HepG2 (cell line): ENCODE data around the gene TBC1D16. TPM values are rescaled to one million over a fixed set of nuclear protein-coding genes. Genes with fewer than 3 reads are reported as not detected.

ENCODE experiments used
- ATAD3A ChIP-seq: sonication (generic); formaldehyde crosslinking; IDR thresholded peaks from 2 replicates; pipeline ENCODE4 v1.4.0; 2020; ENCODE audit warnings: missing genetic modification reagents
- CBX1 ChIP-seq: IDR thresholded peaks from one replicate; pipeline ENCODE4 v1.6.1; 2016; ENCODE audit warnings: antibody characterized with exemption, low read depth
- DR1 ChIP-seq: sonication (generic); formaldehyde crosslinking; IDR thresholded peaks from 2 replicates; pipeline ENCODE4 v1.8.0; 2021; ENCODE audit warnings: mild to moderate bottlenecking, missing genetic modification reagents, inconsistent platforms
- FOXK1 ChIP-seq: sonication (generic); formaldehyde crosslinking; IDR thresholded peaks from 2 replicates; pipeline ENCODE4 v1.4.0; 2020; ENCODE audit warnings: low read depth, missing genetic modification reagents, borderline replicate concordance
- HDAC2 ChIP-seq: sonication (generic); formaldehyde crosslinking; IDR thresholded peaks from 2 replicates; pipeline ENCODE4 v1.4.0; 2020; ENCODE audit warnings: missing genetic modification reagents
- KDM1A ChIP-seq: IDR thresholded peaks from 2 replicates; pipeline ENCODE4 v1.6.1; 2016; ENCODE audit warnings: missing compliant biosample characterization
- MATR3 ChIP-seq: sonication (generic); formaldehyde crosslinking; IDR thresholded peaks from 2 replicates; pipeline ENCODE4 v1.4.0; 2020; ENCODE audit warnings: missing genetic modification reagents
- NR2F6 ChIP-seq, 2 experiments: IDR thresholded peaks; 2 replicates each; pipeline ENCODE4 v1.6.1; 2016; ENCODE audit warnings: antibody characterized with exemption in 1 of 2, mild to moderate bottlenecking in 1 of 2
- PLRG1 ChIP-seq: fragments of 450-650 bp; conservative IDR thresholded peaks from 2 replicates; pipeline ENCODE4 v1.6.1; 2016
- SAP130 ChIP-seq: IDR thresholded peaks from 2 replicates; pipeline ENCODE4 v1.6.1; 2016; ENCODE audit warnings: low read depth
- SPEN ChIP-seq: sonication (generic); formaldehyde crosslinking; IDR thresholded peaks from 2 replicates; pipeline ENCODE4 v1.5.1; 2020; ENCODE audit warnings: low read depth, mild to moderate bottlenecking, missing genetic modification reagents
- THAP11 ChIP-seq: IDR thresholded peaks from 2 replicates; pipeline ENCODE4 v1.6.1; 2016; ENCODE audit warnings: missing biosample characterization, missing genetic modification reagents
- ZNF333 ChIP-seq: sonication (generic); formaldehyde crosslinking; IDR thresholded peaks from 2 replicates; pipeline ENCODE4 v1.4.0; 2020; ENCODE audit warnings: mild to moderate bottlenecking, missing genetic modification reagents, borderline replicate concordance
- ZNF383 ChIP-seq: sonication (generic); formaldehyde crosslinking; IDR thresholded peaks from 2 replicates; pipeline ENCODE4 v1.4.0; 2020; ENCODE audit warnings: missing genetic modification reagents, mild to moderate bottlenecking, borderline replicate concordance
- ZNF451 ChIP-seq: sonication (generic); formaldehyde crosslinking; IDR thresholded peaks from 2 replicates; pipeline ENCODE4 v1.5.0; 2020; ENCODE audit warnings: mild to moderate bottlenecking, missing genetic modification reagents
- ZNF547 ChIP-seq: sonication (generic); formaldehyde crosslinking; IDR thresholded peaks from 2 replicates; pipeline ENCODE4 v1.5.1; 2020; ENCODE audit warnings: mild to moderate bottlenecking, missing genetic modification reagents
- ZSCAN9 ChIP-seq: IDR thresholded peaks from 2 replicates; pipeline ENCODE4 v1.6.1; 2016; ENCODE audit warnings: borderline replicate concordance
- polyA plus RNA-seq, 8 experiments: library from polyadenylated mRNA; depleted of rRNA in 3 of 8; stranded (reverse) in 7 of 8; unstranded in 1 of 8; fragments of >200 nt; fragmentation: Illumina TruSeq in 4 of 8; extraction: Trizol in 4 of 8; gene quantifications; 2 replicates each; pipeline versions ENCODE4 v1.2.1 to v1.2.3, GENCODE V29; 2011 to 2016; ENCODE audit warnings: low read depth in 4 of 8, missing spikeins in 1 of 8, mixed read lengths in 1 of 8; ENCODE audit not compliant: insufficient read depth in 1 of 8
- total RNA-seq, 5 experiments: library from RNA; depleted of rRNA; stranded (reverse); fragments of >200 nt; fragmentation: Illumina TruSeq; extraction: Trizol; gene quantifications; 2 replicates each; pipeline ENCODE4 v1.2.3, GENCODE V29; 2016; ENCODE audit warnings: low read depth in 1 of 5
- TF ChIP-seq, protein P1 (sequence below), 2 experiments: fragments of 450-650 bp in 1 of 2; sonication (generic) in 1 of 2; formaldehyde crosslinking; IDR thresholded peaks; 2 replicates each; pipeline versions ENCODE4 v1.5.0 to v1.8.0; 2020 to 2022; ENCODE audit warnings: mild to moderate bottlenecking in 1 of 2, missing genetic modification reagents in 1 of 2
- TF ChIP-seq, protein P2 (sequence below): sonication (generic); formaldehyde crosslinking; IDR thresholded peaks from 2 replicates; pipeline ENCODE4 v1.4.0; 2020; ENCODE audit warnings: missing genetic modification reagents
- TF ChIP-seq, protein P3 (sequence below): sonication (generic); formaldehyde crosslinking; IDR thresholded peaks from one replicate; pipeline ENCODE4 v1.5.1; 2020; ENCODE audit warnings: mild to moderate bottlenecking, missing genetic modification reagents; ENCODE audit errors: not compliant biosample characterization
- TF ChIP-seq, protein P4 (sequence below): sonication (generic); formaldehyde crosslinking; IDR thresholded peaks from 2 replicates; pipeline ENCODE4 v1.4.0; 2020; ENCODE audit warnings: mild to moderate bottlenecking, missing genetic modification reagents

Gene TBC1D16
- total and polyA plus RNA-seq, 2 of the 13 experiments (the other 11 are each of a cell fraction or from before 2014, with no cell fraction given) = 14.9 to 24.9 TPM

DNA sequence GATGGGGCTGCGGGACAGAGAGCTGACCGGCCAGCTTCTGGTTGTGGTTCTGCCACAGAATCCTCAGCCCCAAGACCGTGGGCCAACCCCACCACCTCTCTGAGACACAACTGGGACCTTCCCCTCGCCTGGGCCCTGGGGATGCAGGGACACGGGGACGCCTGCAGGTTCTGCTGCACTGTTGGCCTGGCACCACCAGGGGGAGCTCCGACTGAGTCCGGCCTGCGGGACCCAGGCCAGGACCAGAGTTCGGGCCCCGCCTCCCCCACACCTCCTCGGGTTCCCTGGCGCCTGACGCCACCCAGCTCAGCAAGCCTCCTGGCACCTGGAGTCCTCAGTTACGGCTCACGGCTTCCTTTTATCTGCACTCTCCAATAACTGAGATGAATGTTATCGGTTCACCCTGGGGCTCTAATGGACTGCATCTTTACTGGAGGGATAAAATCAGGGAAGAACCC is 27.3 kb downstream of the TBC1D16 start (continued):
- TF ChIP-seq, protein P1, sequence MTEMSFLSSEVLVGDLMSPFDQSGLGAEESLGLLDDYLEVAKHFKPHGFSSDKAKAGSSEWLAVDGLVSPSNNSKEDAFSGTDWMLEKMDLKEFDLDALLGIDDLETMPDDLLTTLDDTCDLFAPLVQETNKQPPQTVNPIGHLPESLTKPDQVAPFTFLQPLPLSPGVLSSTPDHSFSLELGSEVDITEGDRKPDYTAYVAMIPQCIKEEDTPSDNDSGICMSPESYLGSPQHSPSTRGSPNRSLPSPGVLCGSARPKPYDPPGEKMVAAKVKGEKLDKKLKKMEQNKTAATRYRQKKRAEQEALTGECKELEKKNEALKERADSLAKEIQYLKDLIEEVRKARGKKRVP (CRISPR knock-in tag; IDR thresholded peaks at IDR 0.05) = no peak
- TF ChIP-seq ZNF333 (CRISPR knock-in tag) = no peak
- TF ChIP-seq HDAC2 = peak; percentile 76; the same call in 1 of the 2 replicates
- peak; percentile 69 for TF ChIP-seq SAP130 (CRISPR knock-in tag)
- TF ChIP-seq, protein P2, sequence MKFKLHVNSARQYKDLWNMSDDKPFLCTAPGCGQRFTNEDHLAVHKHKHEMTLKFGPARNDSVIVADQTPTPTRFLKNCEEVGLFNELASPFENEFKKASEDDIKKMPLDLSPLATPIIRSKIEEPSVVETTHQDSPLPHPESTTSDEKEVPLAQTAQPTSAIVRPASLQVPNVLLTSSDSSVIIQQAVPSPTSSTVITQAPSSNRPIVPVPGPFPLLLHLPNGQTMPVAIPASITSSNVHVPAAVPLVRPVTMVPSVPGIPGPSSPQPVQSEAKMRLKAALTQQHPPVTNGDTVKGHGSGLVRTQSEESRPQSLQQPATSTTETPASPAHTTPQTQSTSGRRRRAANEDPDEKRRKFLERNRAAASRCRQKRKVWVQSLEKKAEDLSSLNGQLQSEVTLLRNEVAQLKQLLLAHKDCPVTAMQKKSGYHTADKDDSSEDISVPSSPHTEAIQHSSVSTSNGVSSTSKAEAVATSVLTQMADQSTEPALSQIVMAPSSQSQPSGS (CRISPR knock-in tag) = peak; percentile 86
- TF ChIP-seq FOXK1 (CRISPR knock-in tag) = 0 out of 2 replicates have a peak, but pooled peaks have one; percentile 56
- TF ChIP-seq, protein P3, sequence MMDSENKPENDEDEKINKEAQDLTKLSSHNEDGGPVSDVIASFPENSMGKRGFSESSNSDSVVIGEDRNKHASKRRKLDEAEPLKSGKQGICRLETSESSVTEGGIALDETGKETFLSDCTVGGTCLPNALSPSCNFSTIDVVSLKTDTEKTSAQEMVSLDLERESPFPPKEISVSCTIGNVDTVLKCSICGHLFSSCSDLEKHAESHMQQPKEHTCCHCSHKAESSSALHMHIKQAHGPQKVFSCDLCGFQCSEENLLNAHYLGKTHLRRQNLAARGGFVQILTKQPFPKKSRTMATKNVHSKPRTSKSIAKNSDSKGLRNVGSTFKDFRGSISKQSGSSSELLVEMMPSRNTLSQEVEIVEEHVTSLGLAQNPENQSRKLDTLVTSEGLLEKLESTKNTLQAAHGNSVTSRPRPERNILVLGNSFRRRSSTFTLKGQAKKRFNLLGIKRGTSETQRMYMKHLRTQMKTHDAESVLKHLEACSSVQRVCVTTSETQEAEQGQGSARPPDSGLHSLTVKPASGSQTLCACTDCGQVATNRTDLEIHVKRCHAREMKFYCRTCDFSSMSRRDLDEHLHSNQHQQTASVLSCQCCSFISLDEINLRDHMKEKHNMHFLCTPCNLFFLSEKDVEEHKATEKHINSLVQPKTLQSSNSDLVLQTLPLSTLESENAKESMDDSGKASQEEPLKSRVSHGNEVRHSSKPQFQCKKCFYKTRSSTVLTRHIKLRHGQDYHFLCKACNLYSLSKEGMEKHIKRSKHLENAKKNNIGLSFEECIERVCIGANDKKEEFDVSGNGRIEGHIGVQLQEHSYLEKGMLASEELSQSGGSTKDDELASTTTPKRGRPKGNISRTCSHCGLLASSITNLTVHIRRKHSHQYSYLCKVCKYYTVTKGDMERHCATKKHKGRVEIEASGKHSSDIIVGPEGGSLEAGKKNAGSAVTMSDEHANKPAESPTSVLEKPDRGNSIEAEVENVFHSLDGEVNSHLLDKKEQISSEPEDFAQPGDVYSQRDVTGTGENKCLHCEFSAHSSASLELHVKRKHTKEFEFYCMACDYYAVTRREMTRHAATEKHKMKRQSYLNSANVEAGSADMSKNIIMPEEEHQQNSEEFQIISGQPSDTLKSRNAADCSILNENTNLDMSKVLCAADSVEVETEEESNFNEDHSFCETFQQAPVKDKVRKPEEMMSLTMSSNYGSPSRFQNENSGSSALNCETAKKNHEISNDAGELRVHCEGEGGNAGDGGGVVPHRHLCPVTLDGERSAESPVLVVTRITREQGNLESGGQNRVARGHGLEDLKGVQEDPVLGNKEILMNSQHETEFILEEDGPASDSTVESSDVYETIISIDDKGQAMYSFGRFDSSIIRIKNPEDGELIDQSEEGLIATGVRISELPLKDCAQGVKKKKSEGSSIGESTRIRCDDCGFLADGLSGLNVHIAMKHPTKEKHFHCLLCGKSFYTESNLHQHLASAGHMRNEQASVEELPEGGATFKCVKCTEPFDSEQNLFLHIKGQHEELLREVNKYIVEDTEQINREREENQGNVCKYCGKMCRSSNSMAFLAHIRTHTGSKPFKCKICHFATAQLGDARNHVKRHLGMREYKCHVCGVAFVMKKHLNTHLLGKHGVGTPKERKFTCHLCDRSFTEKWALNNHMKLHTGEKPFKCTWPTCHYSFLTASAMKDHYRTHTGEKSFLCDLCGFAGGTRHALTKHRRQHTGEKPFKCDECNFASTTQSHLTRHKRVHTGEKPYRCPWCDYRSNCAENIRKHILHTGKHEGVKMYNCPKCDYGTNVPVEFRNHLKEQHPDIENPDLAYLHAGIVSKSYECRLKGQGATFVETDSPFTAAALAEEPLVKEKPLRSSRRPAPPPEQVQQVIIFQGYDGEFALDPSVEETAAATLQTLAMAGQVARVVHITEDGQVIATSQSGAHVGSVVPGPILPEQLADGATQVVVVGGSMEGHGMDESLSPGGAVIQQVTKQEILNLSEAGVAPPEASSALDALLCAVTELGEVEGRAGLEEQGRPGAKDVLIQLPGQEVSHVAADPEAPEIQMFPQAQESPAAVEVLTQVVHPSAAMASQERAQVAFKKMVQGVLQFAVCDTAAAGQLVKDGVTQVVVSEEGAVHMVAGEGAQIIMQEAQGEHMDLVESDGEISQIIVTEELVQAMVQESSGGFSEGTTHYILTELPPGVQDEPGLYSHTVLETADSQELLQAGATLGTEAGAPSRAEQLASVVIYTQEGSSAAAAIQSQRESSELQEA (CRISPR knock-in tag) = peak; percentile 92
- no peak; the same call in 1 of the 2 replicates for TF ChIP-seq NR2F6 (IDR thresholded peaks at IDR 0.05)
- TF ChIP-seq NR2F6 (CRISPR knock-in tag; IDR thresholded peaks at IDR 0.05) = peak; percentile 43; the same call in 1 of the 2 replicates
- no peak for TF ChIP-seq ZNF383 (CRISPR knock-in tag)
- TF ChIP-seq SPEN (CRISPR knock-in tag) = peak; percentile 80
- peak; percentile 75 for TF ChIP-seq CBX1
- no peak for TF ChIP-seq MATR3 (CRISPR knock-in tag)
- TF ChIP-seq KDM1A = peak; percentile 56; the same call in 1 of the 2 replicates
- TF ChIP-seq THAP11 (CRISPR knock-in tag) = peak; percentile 42; the same call in 1 of the 2 replicates
- TF ChIP-seq DR1 = no peak
- TF ChIP-seq ZSCAN9 (CRISPR knock-in tag) = 0 out of 2 replicates have a peak, but pooled peaks have one; percentile 62
- 0 out of 2 replicates have a peak, but pooled peaks have one; percentile 39 for TF ChIP-seq ZNF451 (CRISPR knock-in tag)
- TF ChIP-seq ZNF547 (CRISPR knock-in tag) = peak; percentile 88; the same call in 1 of the 2 replicates
- no peak for TF ChIP-seq PLRG1
- no peak for TF ChIP-seq ATAD3A (CRISPR knock-in tag)
- TF ChIP-seq, protein P4, sequence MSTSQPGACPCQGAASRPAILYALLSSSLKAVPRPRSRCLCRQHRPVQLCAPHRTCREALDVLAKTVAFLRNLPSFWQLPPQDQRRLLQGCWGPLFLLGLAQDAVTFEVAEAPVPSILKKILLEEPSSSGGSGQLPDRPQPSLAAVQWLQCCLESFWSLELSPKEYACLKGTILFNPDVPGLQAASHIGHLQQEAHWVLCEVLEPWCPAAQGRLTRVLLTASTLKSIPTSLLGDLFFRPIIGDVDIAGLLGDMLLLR = no peak
